NCI-H2196 treated with DMSO at 0.1 percent for 48 hours (cell line): Measurements from ENCODE around the gene ABCA13.

Experiments
- DNase-seq: peaks from one replicate; lab custom pipeline; 2025; ENCODE audit not compliant: unreplicated experiment; lab: John Stamatoyannopoulos, UW

Gene ABCA13

DNA sequence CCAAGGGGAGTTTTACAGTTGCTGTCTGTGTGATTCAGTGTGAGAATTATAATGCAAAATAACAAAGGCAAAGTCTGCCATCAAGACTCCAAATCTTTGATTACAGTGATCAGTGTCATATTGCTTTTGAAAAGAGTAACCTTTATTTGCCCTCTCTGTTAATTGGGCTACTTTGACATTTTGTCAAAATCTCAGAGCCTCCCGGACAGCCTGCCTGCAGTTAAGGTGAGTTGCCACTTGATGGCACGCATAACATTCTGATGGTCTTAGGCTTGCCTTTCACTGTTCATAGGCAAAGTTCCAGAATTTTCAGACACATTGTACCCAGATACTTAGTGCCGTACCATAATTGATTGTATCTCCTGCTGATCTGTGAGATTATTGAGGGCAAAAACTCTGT, 253.5 kb downstream of the ABCA13 start:
- no peak for DNase-seq

DNA sequence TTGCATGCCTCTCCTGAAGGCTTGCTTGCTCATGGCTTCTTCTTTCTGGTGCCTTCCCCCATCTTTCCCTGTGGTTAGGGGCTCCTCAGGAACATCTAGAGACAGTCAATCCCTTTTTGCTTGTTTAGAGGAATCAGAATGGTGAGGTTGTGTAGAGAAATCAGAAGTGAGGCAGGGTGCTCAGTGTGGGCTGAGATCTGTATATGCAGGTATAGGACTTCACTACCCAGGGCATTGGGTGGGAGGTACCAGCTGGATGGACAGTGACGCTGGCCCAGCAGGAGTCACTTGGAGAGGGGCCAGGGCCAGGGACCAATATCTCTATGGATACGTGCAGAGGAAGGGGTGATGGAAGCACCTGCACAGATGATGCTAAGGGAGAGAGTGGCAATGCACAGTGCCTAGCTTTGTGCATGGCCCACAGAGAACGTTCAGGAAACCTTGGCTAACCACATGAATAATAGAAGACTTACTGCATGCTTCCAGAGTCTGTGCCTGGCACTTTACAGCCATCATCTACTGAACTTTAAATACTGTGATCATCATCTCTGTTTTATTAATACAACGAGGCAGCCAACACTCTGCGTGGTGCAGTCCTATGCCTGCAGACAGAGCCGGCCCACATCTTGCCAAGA, 255.2 kb downstream of the ABCA13 start:
- DNase-seq: no peak

DNA sequence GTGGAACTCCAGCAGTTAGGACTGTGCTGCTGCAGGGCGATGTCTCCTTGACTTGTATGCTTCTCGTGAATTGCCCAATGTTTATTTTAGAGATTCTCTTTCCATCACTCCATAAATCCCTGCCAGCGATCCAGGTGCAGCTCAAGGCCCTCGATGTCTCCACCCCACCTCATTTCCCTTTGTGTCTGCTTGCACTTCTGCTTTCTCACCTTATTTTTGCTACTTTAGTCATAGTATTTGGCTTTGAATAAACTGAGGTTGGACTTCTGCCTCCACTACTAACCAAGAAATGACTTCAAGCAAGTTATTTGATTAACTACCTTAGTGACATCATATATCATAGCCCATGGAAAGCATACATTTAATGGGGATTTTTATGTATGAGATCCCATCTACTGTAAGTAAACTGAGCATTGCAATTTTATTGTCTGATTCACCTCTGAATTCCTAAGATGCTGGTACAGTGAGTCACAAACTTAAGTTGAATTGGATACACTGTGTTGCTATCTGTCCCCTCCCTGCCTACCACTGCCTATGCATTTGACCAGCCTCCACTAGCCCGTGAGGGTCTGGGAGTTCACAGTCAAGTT, 255.8 kb downstream of the ABCA13 start:
- peak; percentile 40 for DNase-seq

DNA sequence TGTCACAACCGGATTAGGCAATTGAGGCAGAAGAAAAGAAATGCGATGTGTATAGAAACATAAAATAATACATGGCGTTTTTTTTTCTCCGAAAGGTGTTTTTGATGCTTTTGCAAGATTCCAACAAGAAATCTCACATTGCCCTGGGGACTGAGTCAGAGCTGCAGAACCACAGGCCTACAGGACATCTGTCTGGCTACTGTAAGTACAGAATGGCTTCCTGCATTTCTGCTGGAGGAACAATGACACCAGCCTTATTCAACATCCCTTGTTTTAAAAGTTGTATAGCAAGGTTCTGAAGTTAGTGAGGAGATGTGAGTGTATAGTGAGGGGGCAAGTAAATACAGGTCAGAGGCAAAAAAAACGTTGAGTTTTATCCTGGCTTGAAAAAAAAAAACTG, 256.4 kb downstream of the ABCA13 start:
- no peak for DNase-seq

DNA sequence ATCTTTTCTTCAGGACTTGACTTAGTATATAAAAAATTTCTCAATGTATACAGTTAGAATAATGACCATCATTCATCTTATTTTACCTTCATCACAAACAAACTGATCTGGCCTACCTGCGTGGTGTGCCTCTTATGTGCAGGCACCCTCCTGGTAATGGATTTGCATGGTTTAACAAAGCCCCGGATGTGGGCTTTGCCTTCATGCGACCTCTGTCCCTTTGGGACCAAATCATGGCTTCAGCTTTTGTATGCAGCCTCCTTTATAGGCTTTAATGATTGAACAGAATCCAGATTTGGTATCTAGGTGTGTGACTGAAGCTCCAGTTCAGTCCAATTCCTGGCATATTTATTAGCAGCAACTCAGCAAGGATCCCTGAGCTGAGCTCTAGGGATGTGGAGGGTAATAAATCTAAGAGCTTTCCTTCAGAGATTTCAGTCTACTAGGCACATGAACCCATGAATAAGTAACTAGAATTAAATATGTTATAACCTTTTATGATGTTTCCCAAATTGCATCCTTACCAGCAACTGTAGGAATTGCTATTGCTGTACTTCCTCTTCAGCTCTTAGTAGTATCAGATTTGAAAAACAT, 256.9 kb downstream of the ABCA13 start:
- DNase-seq: no peak

DNA sequence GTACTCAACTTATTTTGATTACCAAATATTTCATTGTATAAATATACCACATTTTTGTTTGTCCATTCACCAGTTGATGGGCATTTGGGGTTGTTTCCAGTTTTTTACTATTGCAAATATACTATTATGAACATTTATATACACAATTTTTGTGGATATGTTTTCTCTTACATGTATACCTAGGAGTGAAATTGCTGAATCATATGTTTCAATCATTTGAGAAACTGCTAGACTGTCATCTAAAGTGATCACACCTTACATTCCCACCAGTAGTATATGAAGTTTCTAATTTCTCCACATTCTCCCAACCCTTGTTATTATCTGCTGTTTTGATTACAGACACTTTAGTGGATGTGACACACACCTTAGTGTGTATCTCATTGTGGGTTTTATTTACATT, 257.9 kb downstream of the ABCA13 start:
- DNase-seq: no peak

DNA sequence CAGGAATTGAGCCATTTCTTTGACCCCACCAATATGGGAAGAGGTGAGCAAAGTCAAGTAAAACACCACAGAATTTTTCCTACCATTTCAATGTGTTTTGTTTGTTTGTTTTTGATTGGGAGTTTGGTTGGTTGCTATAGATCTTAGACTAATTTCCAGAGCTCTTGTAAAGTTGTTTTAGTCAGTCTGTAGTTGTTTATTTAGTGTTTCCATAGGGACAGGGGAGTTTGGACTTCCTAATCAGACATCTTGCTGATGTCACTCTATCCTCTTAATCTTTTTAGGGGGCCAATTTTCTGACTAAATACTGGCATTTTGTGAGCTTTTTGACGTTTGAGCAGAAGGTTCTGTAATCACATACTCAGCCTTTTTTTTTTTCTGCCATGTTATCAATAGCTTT, 266.9 kb downstream of the ABCA13 start:
- no peak for DNase-seq

DNA sequence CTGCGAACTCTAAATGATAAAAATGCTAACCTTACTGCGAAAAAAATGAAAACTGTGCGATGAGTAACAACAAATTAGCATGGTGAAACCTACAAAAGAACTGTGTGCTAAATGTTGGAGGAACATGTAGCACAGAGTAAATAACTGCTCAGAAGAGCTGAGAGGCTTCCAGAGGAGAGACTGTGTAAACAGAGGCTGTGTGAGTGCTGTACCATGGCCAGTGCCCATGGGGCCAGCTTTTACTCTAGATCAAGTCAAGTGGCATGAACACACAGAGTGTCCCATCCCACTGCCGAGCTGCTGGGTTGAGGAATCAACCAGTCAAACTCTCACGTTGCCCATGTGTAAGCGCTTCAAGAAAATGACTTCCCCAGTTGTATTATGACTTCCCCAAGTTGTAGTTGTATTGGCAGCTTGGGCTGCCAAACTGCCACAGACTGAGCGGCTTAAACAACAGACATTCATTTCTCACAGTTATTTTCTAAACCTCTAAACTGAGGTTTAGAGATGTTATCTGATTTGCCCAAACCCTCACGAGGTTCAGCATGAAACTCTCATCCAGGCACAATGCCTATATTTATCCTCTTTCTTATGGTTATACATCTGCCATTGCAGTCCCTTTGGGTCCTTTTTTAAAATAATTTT, 270.7 kb downstream of the ABCA13 start:
- DNase-seq: no peak

DNA sequence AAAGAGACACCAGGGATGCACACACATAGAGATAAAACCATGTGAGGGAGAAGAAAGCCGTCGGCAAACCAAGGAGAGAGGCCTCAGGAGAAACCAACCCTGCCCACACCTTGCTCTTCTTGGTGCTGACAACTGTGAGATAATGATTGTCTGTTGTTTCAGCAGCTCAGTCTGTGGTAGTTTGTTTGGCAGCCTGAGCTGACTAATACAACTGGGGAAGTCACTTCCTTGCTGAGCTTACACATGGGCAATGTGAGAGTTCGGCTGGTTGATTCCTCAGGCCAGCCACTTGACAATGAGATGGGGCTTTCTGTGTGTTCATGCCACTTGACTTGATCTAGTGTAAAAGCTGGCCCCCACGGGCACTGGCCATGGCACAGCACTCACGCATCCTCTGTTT, 271.8 kb downstream of the ABCA13 start:
- no peak for DNase-seq

DNA sequence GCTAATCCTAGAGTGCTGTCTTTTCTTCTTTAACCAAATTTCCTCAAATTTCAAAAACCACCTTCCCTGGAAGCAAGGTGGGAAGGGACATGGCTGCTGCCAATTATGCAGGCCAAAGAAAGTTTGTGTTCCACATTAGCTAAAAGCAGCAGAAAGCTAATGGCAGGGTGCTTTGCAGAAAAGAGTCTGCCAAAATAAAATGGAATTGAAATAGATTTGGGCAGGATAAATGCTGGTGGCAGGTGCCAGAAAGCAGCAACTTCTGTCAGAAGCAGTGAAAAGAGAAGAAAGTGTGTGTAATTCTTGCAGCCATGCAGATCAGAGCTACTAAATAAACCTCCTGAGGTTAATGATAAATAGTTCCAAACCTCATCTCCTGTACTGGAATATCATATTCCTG, 275.5 kb downstream of the ABCA13 start:
- DNase-seq: no peak

DNA sequence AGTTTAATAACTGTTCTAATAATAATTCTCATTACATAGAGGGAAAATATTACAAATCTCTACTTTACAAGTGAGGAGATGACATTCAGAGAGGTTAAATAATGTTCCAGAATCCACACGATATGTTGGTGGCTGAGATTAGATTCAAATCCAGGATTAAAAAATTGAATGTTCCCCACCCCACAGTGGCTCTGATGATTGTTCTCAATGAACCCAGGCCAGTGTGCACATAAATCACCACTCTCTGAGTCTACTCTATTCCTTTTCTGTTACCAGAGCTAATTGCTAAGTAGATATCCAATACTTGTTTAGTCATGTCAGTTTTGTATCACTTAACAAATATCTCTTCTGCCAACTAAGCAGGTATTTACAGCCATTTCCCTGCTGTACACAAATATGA, 281.0 kb downstream of the ABCA13 start:
- DNase-seq: no peak

DNA sequence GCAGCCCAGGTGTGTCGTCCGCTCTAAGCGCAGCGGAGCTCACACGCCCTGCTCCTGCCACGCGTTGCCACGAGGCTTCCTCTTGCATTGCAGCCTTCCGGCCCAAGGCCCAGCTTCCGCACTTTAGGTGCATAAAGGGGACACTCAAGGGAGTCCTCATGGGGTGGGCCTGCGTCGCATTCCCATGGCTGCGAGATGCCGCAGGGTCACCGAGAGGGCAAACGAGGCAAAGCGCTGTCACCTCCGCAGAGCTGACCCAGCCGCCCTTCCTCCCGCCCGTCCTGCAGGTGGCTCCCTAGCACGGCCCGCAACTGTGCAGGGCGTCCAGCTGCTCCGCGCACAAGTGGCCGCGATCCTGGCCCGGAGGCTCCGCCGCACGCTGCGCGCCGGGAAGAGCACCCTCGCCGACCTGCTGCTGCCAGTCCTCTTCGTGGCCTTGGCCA, 283.5 kb downstream of the ABCA13 start:
- DNase-seq: no peak

DNA sequence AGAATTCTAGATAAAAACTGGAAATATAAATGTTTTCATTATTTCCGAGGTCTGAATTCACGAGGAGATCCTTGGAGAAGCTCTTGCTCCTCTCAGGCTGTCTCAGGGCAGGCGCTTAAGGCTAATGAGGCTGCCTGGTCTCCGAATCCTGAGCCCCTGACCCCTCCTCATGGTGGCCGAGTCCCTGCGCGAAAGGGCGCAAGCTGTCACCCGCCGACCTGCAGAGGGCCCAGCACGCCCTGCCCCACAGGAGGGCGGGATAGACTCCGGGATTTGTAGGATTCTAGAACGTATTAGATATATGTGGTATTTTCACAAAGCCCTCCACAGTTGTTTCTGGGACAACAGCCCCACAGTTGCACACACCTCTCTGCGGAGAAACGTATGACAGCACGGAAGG, 284.1 kb downstream of the ABCA13 start:
- DNase-seq: no peak

DNA sequence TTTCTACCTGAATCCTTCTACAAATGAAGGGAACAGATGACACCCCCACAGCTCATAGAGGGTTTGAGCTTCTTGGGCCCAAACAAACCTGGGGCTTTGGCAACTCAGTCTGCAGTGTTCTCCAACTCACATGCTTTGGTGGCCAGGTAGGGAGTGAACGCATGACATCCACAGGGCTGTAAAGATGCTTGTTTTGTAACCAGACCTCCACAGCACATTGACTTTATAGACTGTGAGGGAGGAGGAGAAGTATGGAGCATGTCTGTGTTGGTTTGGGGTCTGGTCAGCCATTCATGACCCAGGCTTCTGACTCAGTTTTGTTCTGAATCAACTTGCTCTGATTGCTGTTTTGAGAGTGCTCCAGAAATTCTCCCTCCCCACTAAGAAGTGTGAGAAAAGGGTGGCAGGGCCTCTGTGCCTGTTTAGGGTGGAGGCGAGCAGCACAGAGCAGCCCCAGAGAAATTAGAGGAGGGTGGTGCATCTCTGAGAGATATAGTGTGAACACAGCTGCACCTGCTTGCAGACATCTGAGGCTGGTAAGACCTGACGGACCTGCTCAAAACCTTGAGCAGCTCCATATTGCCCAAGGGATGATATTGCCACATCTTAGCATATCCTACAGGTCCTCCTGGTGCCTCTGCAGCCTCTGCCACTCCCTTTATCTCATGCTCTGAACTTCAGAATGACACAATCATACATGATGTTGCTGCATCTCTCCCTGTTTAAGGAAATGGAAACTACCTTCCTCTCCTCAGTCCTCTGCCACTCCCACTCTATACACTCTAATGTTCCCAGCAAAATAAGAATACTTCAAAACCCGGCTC, 287.7 kb downstream of the ABCA13 start:
- no peak for DNase-seq

DNA sequence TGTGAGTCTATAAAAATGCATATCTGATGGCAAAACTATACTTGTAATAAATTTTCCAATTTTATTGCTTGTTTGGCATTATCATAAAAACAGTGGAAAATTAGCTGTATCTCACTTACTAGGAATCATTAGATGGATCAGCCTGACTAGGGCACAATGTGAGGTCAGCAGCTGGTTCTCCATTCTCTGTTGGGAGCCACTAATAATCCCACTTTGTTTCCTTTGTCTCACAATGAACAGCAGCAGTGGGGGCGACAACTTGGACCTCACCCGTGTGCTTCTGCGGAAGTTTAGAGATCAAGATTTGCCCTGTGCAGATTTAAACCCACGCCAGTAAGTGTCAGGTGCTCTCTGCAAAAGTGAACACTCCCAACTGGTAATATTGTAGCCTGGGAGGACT, 295.5 kb downstream of the ABCA13 start:
- no peak for DNase-seq

DNA sequence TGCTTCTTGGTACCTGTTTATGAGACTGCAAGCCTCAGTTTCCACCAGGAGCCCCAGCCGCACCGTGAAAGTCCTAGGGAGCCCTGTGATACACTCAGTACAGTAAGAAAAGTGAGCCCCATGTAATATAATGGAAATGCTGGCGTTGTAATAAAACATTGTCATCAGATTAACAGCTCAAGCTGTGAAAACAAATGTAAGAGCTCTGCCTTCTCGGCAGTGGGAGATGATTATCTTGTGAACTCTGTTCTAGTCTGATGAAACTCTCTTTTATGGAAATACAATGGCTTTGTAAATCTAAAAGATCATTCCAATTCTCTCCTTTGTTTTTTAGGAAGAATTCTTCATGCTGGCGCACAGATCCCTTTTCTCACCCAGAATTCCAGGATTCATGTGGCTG, 299.9 kb downstream of the ABCA13 start:
- no peak for DNase-seq

DNA sequence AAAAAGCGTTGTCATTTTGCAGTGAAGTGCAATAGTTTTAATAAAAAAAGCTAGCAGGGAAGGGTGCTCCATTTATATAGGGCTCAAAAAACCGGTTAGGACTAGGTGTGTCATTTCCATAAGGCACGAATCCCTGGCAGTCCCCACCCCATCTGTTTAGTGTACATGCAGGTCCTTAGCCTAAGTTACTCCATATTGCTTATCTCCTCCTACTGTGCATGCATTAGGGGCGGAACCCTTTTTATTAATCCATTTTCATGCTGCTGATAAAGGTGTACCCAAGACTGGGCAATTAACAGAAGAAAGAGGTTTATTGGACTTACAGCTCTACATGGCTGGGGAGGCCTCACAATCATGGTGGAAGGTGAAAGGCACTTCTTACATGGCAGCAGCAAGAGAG, 301.4 kb downstream of the ABCA13 start:
- DNase-seq: no peak

DNA sequence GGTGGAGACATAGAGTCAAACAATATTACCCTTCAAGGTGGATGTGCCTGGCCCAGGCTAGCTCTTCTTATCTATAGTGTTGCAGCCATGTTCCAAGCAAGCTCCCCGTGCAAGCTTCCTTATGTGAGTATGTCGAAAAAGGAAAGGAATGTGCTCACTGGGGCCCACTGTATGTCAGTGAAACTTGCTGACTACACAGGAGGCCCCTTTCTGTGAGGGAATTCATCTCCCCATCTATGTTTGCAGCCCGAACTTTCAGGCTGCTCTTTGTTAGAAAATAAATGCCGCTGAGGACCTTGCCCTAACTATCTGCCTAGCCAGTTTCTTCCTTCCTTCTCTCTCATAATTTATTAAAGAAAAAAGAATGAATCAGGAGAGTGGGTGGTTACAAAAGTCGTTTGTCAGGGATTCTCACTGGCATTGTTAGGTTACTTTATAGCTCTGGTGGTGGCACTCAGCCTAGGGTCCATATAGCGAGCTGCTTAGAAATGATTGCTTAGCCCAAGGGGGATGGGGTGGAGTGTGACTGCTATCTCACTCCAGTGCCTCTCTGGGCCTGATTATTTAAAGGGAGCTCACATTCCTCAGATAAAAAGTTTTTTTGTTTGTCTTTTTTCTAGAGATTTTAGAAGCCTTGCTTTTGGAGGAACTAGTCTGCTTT, 302.1 kb downstream of the ABCA13 start:
- DNase-seq: no peak

DNA sequence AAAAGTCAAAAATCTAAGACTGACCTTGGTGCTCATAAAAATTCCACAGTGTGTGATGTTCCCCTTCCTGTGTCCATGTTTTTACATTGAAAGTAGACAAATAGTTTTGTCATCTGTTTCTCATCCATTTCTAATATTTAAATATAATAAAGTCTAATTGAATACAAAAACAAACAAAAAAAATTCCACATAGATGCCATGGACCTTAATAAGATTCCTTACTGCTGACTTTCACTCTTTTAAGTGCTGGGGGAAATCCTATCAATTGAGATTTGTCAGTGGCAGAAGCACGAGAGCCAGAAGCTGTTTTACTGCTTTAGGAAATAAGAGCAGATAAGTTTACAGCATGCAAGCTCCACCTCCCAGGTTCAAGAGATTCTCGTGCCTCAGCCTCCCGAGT, 310.0 kb downstream of the ABCA13 start:
- DNase-seq: no peak

DNA sequence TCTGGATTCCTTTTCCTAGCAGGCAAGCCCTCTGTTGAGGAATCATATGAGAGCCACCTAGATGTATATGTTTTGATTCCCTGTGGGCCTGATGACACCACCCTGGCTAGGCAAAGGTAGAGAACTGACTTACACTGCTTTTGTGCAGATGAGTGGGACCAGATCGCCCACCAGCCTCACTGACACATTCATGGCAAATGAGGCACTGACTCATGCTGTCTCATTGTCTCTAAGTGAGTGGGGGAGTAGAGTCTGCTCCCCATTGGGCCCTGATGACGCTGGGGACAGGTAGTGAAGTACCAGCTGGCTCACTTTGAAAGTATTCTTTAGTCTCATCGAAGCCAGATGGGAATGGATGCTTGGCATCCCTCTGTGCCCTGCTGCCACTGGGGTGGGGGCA, 326.3 kb downstream of the ABCA13 start:
- no peak for DNase-seq

DNA sequence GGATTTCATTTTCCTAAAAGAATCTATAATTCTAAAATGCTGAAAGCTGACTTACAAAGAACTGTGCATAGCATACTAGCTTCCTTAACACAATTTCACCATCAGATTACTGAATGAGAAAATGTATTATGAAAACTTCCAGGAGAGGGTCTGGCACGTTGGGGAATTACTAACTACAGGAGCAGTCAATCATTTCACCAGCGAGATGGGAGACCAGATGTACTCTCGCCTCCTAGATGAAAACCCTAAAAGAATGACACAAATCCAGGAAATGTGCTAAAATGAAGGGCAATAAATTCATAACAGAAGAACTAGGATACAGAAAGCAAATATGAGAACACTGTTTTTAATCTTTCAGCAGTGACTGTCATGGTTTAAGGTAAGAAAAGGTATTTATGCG, 330.8 kb downstream of the ABCA13 start:
- DNase-seq: no peak
